WTC11 (cell line): Measurements from ENCODE around the gene RAB11FIP5. TPM values are rescaled to one million over a fixed set of nuclear protein-coding genes. Genes with fewer than 3 reads are reported as not detected.
A peak's percentile ranks its signal among the peaks of the same experiment; 100 is the strongest.

Source experiments
- ATAC-seq: fragments of 200-7000 bp; cut with Tn5 transposase; 2 replicates; pipeline ENCODE4 v1.10.0; 2021; ENCODE audit warnings: mild to moderate bottlenecking, moderate library complexity
- CTCF ChIA-PET: fragments of 300-600 bp; sonication (Branson Sonifier 250); formaldehyde crosslinking; loops from one replicate; lab custom pipeline; 2021; ENCODE audit warnings: antibody characterized with exemption; lab: Charles Lee
- POLR2A ChIA-PET: fragments of 350-600 bp; sonication (Branson Sonifier 250); formaldehyde crosslinking; loops from one replicate; lab custom pipeline; 2021; ENCODE audit warnings: antibody characterized with exemption; lab: Charles Lee
- DNase-seq: peaks from one replicate; pipeline ENCODE4 v3.0.0; 2021; ENCODE audit warnings: low spot score
- H3K27ac Mint-ChIP-seq: 2 replicates; pipeline ENCODE4 v1.8.0; 2021; ENCODE audit warnings: mixed read lengths
- H3K27me3 Mint-ChIP-seq: 2 replicates; pipeline ENCODE4 v1.8.0; 2021; ENCODE audit warnings: low read depth, mild to moderate bottlenecking, moderate library complexity, mixed read lengths
- H3K36me3 Mint-ChIP-seq: 2 replicates; pipeline ENCODE4 v1.8.0; 2021; ENCODE audit warnings: mixed read lengths
- H3K4me1 Mint-ChIP-seq: 2 replicates; pipeline ENCODE4 v1.8.0; 2022; ENCODE audit warnings: mixed read lengths
- H3K4me3 Mint-ChIP-seq: 2 replicates; pipeline ENCODE4 v1.8.0; 2021; ENCODE audit warnings: mild to moderate bottlenecking, moderate library complexity, mixed read lengths
- H3K9me3 Mint-ChIP-seq: 2 replicates; pipeline ENCODE4 v1.8.0; 2021; ENCODE audit warnings: mixed read lengths
- FOXP1 ChIP-seq: sonication (generic); formaldehyde crosslinking; IDR thresholded peaks from 2 replicates; pipeline ENCODE4 v1.8.0; 2022; ENCODE audit warnings: missing genetic modification reagents, mild to moderate bottlenecking, moderate library complexity, borderline replicate concordance
- PRRX2 ChIP-seq: fragments of 250-450 bp; sonication (Bioruptor Pico); IDR thresholded peaks from 2 replicates; pipeline ENCODE4 v1.8.0; 2021; ENCODE audit warnings: mild to moderate bottlenecking
- SMAD3 ChIP-seq: sonication (generic); formaldehyde crosslinking; IDR thresholded peaks from 2 replicates; pipeline ENCODE4 v1.8.0; 2022; ENCODE audit warnings: missing genetic modification reagents, mild to moderate bottlenecking, borderline replicate concordance
- TCF7 ChIP-seq: sonication (generic); formaldehyde crosslinking; IDR thresholded peaks from 2 replicates; pipeline ENCODE4 v1.8.0; 2022; ENCODE audit warnings: mild to moderate bottlenecking, low read depth, missing genetic modification reagents, moderate library complexity
- ZNF219 ChIP-seq: sonication (generic); formaldehyde crosslinking; IDR thresholded peaks from 2 replicates; pipeline ENCODE4 v1.8.0; 2023; ENCODE audit warnings: missing genetic modification reagents, mild to moderate bottlenecking, borderline replicate concordance
- ZNF263 ChIP-seq: sonication (generic); formaldehyde crosslinking; IDR thresholded peaks from 2 replicates; pipeline ENCODE4 v1.8.1; 2022; ENCODE audit warnings: low read depth, mild to moderate bottlenecking, moderate library complexity, missing genetic modification reagents
- ZNF396 ChIP-seq: fragments of 250-450 bp; sonication (Bioruptor Pico); IDR thresholded peaks from 2 replicates; pipeline ENCODE4 v1.8.0; 2021; ENCODE audit warnings: mild to moderate bottlenecking, moderate library complexity, borderline replicate concordance
- total RNA-seq: library from RNA; stranded (reverse); gene quantifications from 3 replicates; pipeline ENCODE4 v1.2.3, GENCODE V29; 2021
- TF ChIP-seq, protein P1 (sequence below): fragments of 250-450 bp; sonication (Bioruptor Pico); IDR thresholded peaks from 2 replicates; pipeline ENCODE4 v1.9.0; 2021; ENCODE audit warnings: mild to moderate bottlenecking, borderline replicate concordance
- TF ChIP-seq, protein P2 (sequence below): fragments of 250-450 bp; sonication (Bioruptor Pico); IDR thresholded peaks from 2 replicates; pipeline ENCODE4 v1.9.0; 2021; ENCODE audit warnings: mild to moderate bottlenecking
- TF ChIP-seq, protein P3 (sequence below): fragments of 250-450 bp; sonication (Bioruptor Pico); conservative IDR thresholded peaks from 2 replicates; pipeline ENCODE4 v1.9.0; 2021; ENCODE audit warnings: mild to moderate bottlenecking
- TF ChIP-seq, protein P4 (sequence below): sonication (generic); formaldehyde crosslinking; IDR thresholded peaks from 2 replicates; pipeline ENCODE4 v1.8.0; 2022; ENCODE audit warnings: mild to moderate bottlenecking, missing genetic modification reagents
- TF ChIP-seq, protein P5 (sequence below): fragments of 250-450 bp; sonication (Bioruptor Pico); IDR thresholded peaks from 2 replicates; pipeline ENCODE4 v1.8.0; 2021; ENCODE audit warnings: mild to moderate bottlenecking
- TF ChIP-seq, protein P6 (sequence below): sonication (generic); formaldehyde crosslinking; IDR thresholded peaks from 2 replicates; pipeline ENCODE4 v1.8.1; 2023; ENCODE audit warnings: mild to moderate bottlenecking, missing genetic modification reagents
- TF ChIP-seq, protein P7 (sequence below): sonication (generic); formaldehyde crosslinking; IDR thresholded peaks from 2 replicates; pipeline ENCODE4 v1.8.1; 2022; ENCODE audit warnings: mild to moderate bottlenecking, missing genetic modification reagents, moderate library complexity, borderline replicate concordance

Gene RAB11FIP5
- total RNA-seq, 1 experiment from 2014 or later = 16.0 TPM

DNA sequence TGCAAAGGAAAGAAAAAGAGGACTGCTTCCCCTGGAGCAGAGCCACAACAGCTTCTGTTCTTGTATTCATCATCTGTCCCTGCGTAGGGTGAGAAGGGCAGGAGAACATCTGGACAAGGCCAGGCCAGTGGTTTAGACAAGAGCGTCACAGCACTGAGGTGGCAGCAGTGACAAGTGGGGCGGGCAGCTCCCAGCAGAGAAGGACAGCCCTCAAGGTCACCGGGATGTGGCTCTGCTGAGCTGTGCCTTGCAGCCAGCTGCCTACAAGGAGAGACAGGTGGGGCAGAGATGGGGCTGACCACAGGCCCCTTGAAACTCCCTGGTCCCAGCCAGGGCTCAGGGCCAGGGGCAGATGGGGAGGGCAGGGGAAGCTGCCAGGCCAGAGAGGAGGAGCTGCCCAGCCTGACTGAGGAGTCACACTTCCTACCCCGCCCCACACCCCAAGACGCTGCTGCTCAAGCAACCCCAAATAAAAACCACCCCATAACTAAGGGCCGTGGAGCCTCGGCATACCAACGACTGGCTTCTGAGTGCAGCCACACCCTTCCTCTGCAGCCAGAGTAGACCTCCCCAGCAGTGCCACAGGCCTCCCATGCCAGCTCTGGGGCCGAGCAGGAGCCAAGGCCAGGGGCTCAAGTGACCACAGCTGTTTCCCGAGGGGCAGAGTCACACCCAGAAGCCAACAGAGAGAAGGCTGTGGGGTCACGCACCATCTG lies 5.4 kb downstream of the RAB11FIP5 start (continued):
- TF ChIP-seq, protein P1, sequence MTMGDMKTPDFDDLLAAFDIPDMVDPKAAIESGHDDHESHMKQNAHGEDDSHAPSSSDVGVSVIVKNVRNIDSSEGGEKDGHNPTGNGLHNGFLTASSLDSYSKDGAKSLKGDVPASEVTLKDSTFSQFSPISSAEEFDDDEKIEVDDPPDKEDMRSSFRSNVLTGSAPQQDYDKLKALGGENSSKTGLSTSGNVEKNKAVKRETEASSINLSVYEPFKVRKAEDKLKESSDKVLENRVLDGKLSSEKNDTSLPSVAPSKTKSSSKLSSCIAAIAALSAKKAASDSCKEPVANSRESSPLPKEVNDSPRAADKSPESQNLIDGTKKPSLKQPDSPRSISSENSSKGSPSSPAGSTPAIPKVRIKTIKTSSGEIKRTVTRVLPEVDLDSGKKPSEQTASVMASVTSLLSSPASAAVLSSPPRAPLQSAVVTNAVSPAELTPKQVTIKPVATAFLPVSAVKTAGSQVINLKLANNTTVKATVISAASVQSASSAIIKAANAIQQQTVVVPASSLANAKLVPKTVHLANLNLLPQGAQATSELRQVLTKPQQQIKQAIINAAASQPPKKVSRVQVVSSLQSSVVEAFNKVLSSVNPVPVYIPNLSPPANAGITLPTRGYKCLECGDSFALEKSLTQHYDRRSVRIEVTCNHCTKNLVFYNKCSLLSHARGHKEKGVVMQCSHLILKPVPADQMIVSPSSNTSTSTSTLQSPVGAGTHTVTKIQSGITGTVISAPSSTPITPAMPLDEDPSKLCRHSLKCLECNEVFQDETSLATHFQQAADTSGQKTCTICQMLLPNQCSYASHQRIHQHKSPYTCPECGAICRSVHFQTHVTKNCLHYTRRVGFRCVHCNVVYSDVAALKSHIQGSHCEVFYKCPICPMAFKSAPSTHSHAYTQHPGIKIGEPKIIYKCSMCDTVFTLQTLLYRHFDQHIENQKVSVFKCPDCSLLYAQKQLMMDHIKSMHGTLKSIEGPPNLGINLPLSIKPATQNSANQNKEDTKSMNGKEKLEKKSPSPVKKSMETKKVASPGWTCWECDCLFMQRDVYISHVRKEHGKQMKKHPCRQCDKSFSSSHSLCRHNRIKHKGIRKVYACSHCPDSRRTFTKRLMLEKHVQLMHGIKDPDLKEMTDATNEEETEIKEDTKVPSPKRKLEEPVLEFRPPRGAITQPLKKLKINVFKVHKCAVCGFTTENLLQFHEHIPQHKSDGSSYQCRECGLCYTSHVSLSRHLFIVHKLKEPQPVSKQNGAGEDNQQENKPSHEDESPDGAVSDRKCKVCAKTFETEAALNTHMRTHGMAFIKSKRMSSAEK (CRISPR knock-in tag) = no peak
- TF ChIP-seq ZNF396 (no peak), ZNF219 (CRISPR knock-in tag) (no peak), ZNF263 (CRISPR knock-in tag) (no peak)
- TF ChIP-seq, protein P2, sequence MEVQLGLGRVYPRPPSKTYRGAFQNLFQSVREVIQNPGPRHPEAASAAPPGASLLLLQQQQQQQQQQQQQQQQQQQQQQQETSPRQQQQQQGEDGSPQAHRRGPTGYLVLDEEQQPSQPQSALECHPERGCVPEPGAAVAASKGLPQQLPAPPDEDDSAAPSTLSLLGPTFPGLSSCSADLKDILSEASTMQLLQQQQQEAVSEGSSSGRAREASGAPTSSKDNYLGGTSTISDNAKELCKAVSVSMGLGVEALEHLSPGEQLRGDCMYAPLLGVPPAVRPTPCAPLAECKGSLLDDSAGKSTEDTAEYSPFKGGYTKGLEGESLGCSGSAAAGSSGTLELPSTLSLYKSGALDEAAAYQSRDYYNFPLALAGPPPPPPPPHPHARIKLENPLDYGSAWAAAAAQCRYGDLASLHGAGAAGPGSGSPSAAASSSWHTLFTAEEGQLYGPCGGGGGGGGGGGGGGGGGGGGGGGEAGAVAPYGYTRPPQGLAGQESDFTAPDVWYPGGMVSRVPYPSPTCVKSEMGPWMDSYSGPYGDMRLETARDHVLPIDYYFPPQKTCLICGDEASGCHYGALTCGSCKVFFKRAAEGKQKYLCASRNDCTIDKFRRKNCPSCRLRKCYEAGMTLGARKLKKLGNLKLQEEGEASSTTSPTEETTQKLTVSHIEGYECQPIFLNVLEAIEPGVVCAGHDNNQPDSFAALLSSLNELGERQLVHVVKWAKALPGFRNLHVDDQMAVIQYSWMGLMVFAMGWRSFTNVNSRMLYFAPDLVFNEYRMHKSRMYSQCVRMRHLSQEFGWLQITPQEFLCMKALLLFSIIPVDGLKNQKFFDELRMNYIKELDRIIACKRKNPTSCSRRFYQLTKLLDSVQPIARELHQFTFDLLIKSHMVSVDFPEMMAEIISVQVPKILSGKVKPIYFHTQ (CRISPR knock-in tag) = no peak
- TF ChIP-seq, protein P3, sequence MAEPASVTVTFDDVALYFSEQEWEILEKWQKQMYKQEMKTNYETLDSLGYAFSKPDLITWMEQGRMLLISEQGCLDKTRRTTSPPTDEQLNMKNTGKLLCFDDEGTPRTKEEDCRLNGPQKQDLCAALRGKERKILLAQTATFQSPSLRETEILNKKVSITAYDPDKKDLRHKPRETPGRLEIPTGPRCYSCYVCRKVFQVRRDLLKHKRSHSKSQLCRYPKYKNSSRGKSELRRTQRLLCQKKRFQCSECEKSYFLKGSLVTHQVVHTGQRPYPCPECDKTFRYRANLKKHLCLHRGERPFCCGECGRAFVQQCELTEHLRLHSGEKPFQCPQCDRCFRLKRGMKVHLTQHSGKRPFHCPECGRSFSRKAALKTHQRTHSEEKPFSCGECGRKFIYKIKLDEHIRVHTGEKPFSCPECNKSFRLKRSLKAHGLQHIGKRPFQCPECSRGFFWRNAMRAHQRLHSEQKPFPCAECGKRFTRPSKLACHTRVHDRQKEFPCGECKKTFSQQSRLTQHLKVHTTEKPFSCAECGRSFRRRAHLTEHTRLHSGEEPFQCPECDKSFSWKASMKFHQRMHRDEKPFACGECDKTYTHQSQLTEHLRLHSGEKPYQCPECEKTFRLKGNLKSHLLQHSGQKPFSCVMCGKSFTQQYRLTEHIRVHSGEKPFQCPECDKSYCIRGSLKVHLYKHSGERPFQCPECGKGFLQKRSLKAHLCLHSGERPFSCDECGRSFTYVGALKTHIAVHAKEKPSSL = no peak
- TF ChIP-seq, protein P4, sequence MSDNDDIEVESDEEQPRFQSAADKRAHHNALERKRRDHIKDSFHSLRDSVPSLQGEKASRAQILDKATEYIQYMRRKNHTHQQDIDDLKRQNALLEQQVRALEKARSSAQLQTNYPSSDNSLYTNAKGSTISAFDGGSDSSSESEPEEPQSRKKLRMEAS = no peak
- TF ChIP-seq, protein P5, sequence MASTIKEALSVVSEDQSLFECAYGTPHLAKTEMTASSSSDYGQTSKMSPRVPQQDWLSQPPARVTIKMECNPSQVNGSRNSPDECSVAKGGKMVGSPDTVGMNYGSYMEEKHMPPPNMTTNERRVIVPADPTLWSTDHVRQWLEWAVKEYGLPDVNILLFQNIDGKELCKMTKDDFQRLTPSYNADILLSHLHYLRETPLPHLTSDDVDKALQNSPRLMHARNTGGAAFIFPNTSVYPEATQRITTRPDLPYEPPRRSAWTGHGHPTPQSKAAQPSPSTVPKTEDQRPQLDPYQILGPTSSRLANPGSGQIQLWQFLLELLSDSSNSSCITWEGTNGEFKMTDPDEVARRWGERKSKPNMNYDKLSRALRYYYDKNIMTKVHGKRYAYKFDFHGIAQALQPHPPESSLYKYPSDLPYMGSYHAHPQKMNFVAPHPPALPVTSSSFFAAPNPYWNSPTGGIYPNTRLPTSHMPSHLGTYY (CRISPR knock-in tag) = no peak
- TF ChIP-seq, all 79 proteins: peak for 0

DNA sequence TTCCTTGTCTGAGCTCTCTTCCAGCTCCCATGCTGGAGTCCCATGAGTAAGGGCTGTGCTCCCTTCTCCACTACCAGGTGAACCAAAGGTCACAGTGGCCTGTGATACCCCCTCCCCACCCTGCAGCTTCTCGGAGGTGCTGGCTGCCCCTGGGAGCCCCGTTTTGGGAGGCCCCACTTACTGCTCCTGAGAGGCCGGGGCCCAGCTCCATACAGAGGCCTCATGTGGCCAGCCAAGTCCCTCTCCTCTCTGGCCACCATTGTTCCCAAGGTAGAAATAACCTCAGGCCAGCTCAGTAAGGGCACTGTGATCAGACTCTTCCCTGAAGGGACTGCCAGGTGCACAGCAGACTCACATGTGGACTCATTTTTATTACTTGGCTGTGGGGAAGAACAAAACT lies 6.0 kb downstream of the RAB11FIP5 start:
- no peak for ATAC-seq
- Mint-ChIP-seq H3K9me3 (no peaks in the 10 kb centered on the region), H3K4me3 (no peak overlapping the region), H3K4me1 (peaks cover 43% of the 10 kb centered on the region), H3K27me3 (peaks cover 5% of the 10 kb centered on the region; the same call in 1 of the 2 replicates), H3K27ac (0 out of 2 replicates have a peak overlapping the region, but pooled peaks have one; percentile 82), H3K36me3 (no peaks in the 10 kb centered on the region; the same call in 1 of the 2 replicates)
- POLR2A ChIA-PET = no interaction called here
- no peak for DNase-seq
- CTCF ChIA-PET = interaction anchor here (0.7 to 2.5 kb wide), 5 partner anchors 21 to 214 kb away, joined by 3 to 11 read pairs (median 5); no protein-coding TSS in a partner anchor
- TF ChIP-seq FOXP1 (CRISPR knock-in tag) = no peak
- TF ChIP-seq, protein P1 (CRISPR knock-in tag) = no peak
- TF ChIP-seq, protein P6, sequence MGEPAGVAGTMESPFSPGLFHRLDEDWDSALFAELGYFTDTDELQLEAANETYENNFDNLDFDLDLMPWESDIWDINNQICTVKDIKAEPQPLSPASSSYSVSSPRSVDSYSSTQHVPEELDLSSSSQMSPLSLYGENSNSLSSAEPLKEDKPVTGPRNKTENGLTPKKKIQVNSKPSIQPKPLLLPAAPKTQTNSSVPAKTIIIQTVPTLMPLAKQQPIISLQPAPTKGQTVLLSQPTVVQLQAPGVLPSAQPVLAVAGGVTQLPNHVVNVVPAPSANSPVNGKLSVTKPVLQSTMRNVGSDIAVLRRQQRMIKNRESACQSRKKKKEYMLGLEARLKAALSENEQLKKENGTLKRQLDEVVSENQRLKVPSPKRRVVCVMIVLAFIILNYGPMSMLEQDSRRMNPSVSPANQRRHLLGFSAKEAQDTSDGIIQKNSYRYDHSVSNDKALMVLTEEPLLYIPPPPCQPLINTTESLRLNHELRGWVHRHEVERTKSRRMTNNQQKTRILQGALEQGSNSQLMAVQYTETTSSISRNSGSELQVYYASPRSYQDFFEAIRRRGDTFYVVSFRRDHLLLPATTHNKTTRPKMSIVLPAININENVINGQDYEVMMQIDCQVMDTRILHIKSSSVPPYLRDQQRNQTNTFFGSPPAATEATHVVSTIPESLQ = no peak
- TF ChIP-seq TCF7 (CRISPR knock-in tag) = no peak
- no peak for TF ChIP-seq PRRX2 (CRISPR knock-in tag)
- TF ChIP-seq, protein P7, sequence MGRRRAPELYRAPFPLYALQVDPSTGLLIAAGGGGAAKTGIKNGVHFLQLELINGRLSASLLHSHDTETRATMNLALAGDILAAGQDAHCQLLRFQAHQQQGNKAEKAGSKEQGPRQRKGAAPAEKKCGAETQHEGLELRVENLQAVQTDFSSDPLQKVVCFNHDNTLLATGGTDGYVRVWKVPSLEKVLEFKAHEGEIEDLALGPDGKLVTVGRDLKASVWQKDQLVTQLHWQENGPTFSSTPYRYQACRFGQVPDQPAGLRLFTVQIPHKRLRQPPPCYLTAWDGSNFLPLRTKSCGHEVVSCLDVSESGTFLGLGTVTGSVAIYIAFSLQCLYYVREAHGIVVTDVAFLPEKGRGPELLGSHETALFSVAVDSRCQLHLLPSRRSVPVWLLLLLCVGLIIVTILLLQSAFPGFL (CRISPR knock-in tag) = no peak
- no peak for TF ChIP-seq SMAD3 (CRISPR knock-in tag)
